OCI-LY3 (cell line): ENCODE measurements around the gene ATG10.

ENCODE experiments used
- CTCF ChIP-seq: fragments of 200-600, 300-600 bp; sonication (generic); IDR thresholded peaks from 2 replicates; pipeline ENCODE4 v1.5.1; 2014; ENCODE audit warnings: antibody characterized with exemption, low read length, low read depth
- EZH2phosphoT487 ChIP-seq: fragments of 200-600 bp; shearing (Covaris generic); IDR thresholded peaks from 2 replicates; pipeline ENCODE4 v1.6.1; 2018; ENCODE audit warnings: antibody characterized with exemption, mixed run types, low read depth

GRCh38 chr5:82068723-82069122 lies 96.9 kb downstream of the ATG10 start:
- TF ChIP-seq CTCF, result no peak
- no peak for TF ChIP-seq EZH2phosphoT487
